Loucy (cell line): Measurements from ENCODE around the gene MINDY3.
"Not testable (repeated sequence)": the region's sequence is repeated elsewhere in the genome, so short reads cannot be mapped to it uniquely, and the experiment has no call there.

Source experiments
- CTCF ChIP-seq: fragments of 200-600 bp; sonication (generic); conservative IDR thresholded peaks from 2 replicates; pipeline ENCODE4 v1.5.1; 2014; ENCODE audit warnings: mild to moderate bottlenecking, antibody characterized with exemption, low read length
- EZH2phosphoT487 ChIP-seq: fragments of 200-600 bp; IDR thresholded peaks from 2 replicates; pipeline ENCODE4 v1.6.1; 2018; ENCODE audit warnings: antibody characterized with exemption, mild to moderate bottlenecking, moderate library complexity, borderline replicate concordance

GRCh38 chr10:15774534-15774933, 85.8 kb downstream of the MINDY3 start:
- not testable (repeated sequence) for TF ChIP-seq CTCF, EZH2phosphoT487
